ENCODE measurements around the gene LTA4H.

GRCh38 chr12:96000858-96001257 lies 34.5 kb downstream of the LTA4H start:
- TF ChIP-seq ZNF677 (tag by site-specific recombination; IDR thresholded peaks at IDR 0.05): no peak
- no peak for TF ChIP-seq CTCF (tag by site-specific recombination; IDR thresholded peaks at IDR 0.05)
- TF ChIP-seq GLIS1 (tag by site-specific recombination; IDR thresholded peaks at IDR 0.05): no peak
- no peak for TF ChIP-seq ZNF18 (tag by site-specific recombination; IDR thresholded peaks at IDR 0.05)
- TF ChIP-seq KLF17 (tag by site-specific recombination; IDR thresholded peaks at IDR 0.05): no peak
- TF ChIP-seq RBAK (tag by site-specific recombination; IDR thresholded peaks at IDR 0.05): no peak
- no peak for TF ChIP-seq KLF16 (tag by site-specific recombination; IDR thresholded peaks at IDR 0.05)
- no peak for TF ChIP-seq YY1 (tag by site-specific recombination; IDR thresholded peaks at IDR 0.05)
- no peak for TF ChIP-seq ZBTB26 (tag by site-specific recombination; optimal IDR thresholded peaks at IDR 0.05)
- no peak for TF ChIP-seq ZNF335 (tag by site-specific recombination; conservative IDR thresholded peaks at IDR 0.05)

Data from HEK293 (cell line).